WTC11 (cell line): ENCODE data around the gene FBXW9. TPM values are rescaled to one million over a fixed set of nuclear protein-coding genes. Genes with fewer than 3 reads are reported as not detected.

Experiments used
- ATAC-seq: fragments of 200-7000 bp; cut with Tn5 transposase; 2 replicates; pipeline ENCODE4 v1.10.0; 2021; ENCODE audit warnings: mild to moderate bottlenecking, moderate library complexity
- CTCF ChIA-PET: fragments of 300-600 bp; sonication (Branson Sonifier 250); formaldehyde crosslinking; loops from one replicate; lab custom pipeline; 2021; ENCODE audit warnings: antibody characterized with exemption; lab: Charles Lee
- POLR2A ChIA-PET: fragments of 350-600 bp; sonication (Branson Sonifier 250); formaldehyde crosslinking; loops from one replicate; lab custom pipeline; 2021; ENCODE audit warnings: antibody characterized with exemption; lab: Charles Lee
- DNase-seq: peaks from one replicate; pipeline ENCODE4 v3.0.0; 2021; ENCODE audit warnings: low spot score
- H3K27ac Mint-ChIP-seq: 2 replicates; pipeline ENCODE4 v1.8.0; 2021; ENCODE audit warnings: mixed read lengths
- H3K27me3 Mint-ChIP-seq: 2 replicates; pipeline ENCODE4 v1.8.0; 2021; ENCODE audit warnings: low read depth, mild to moderate bottlenecking, moderate library complexity, mixed read lengths
- H3K36me3 Mint-ChIP-seq: 2 replicates; pipeline ENCODE4 v1.8.0; 2021; ENCODE audit warnings: mixed read lengths
- H3K4me1 Mint-ChIP-seq: 2 replicates; pipeline ENCODE4 v1.8.0; 2022; ENCODE audit warnings: mixed read lengths
- H3K4me3 Mint-ChIP-seq: 2 replicates; pipeline ENCODE4 v1.8.0; 2021; ENCODE audit warnings: mild to moderate bottlenecking, moderate library complexity, mixed read lengths
- H3K9me3 Mint-ChIP-seq: 2 replicates; pipeline ENCODE4 v1.8.0; 2021; ENCODE audit warnings: mixed read lengths
- AR ChIP-seq: fragments of 250-450 bp; sonication (Bioruptor Pico); IDR thresholded peaks from 2 replicates; pipeline ENCODE4 v1.9.0; 2021; ENCODE audit warnings: mild to moderate bottlenecking
- ATF1 ChIP-seq: sonication (generic); formaldehyde crosslinking; IDR thresholded peaks from 2 replicates; pipeline ENCODE4 v1.8.1; 2023; ENCODE audit warnings: mild to moderate bottlenecking, moderate library complexity, missing genetic modification reagents
- ATF2 ChIP-seq: sonication (generic); formaldehyde crosslinking; IDR thresholded peaks from 2 replicates; pipeline ENCODE4 v1.8.1; 2022; ENCODE audit warnings: low read depth, missing genetic modification reagents, borderline replicate concordance
- E2F4 ChIP-seq: sonication (generic); formaldehyde crosslinking; IDR thresholded peaks from 2 replicates; pipeline ENCODE4 v1.8.1; 2022; ENCODE audit warnings: low read depth, mild to moderate bottlenecking, moderate library complexity, missing genetic modification reagents, borderline replicate concordance
- ETV6 ChIP-seq: sonication (generic); formaldehyde crosslinking; IDR thresholded peaks from 2 replicates; pipeline ENCODE4 v1.8.1; 2022; ENCODE audit warnings: mild to moderate bottlenecking, missing genetic modification reagents
- FOXP4 ChIP-seq: sonication (generic); formaldehyde crosslinking; IDR thresholded peaks from 2 replicates; pipeline ENCODE4 v1.8.0; 2022; ENCODE audit warnings: mild to moderate bottlenecking, missing genetic modification reagents
- GRHL2 ChIP-seq: fragments of 250-450 bp; sonication (Bioruptor Pico); IDR thresholded peaks from 2 replicates; pipeline ENCODE4 v1.8.0; 2022; ENCODE audit warnings: mild to moderate bottlenecking, moderate library complexity; ENCODE audit not compliant: insufficient replicate concordance, severe bottlenecking
- IRF2 ChIP-seq: sonication (generic); formaldehyde crosslinking; IDR thresholded peaks from 2 replicates; pipeline ENCODE4 v1.8.0; 2022; ENCODE audit warnings: low read depth, missing genetic modification reagents, borderline replicate concordance
- JUN ChIP-seq: sonication (generic); formaldehyde crosslinking; IDR thresholded peaks from 2 replicates; pipeline ENCODE4 v1.8.0; 2023; ENCODE audit warnings: mild to moderate bottlenecking, missing genetic modification reagents
- MAX ChIP-seq: sonication (generic); formaldehyde crosslinking; IDR thresholded peaks from 2 replicates; pipeline ENCODE4 v1.8.0; 2022; ENCODE audit warnings: mild to moderate bottlenecking, missing genetic modification reagents
- NFE2L1 ChIP-seq: sonication (generic); formaldehyde crosslinking; IDR thresholded peaks from 2 replicates; pipeline ENCODE4 v1.8.1; 2023; ENCODE audit warnings: missing genetic modification reagents
- NR1H2 ChIP-seq: sonication (generic); formaldehyde crosslinking; IDR thresholded peaks from 2 replicates; pipeline ENCODE4 v1.9.0; 2021; ENCODE audit warnings: mild to moderate bottlenecking, moderate library complexity, missing genetic modification reagents
- NR2C2 ChIP-seq: sonication (generic); formaldehyde crosslinking; IDR thresholded peaks from 2 replicates; pipeline ENCODE4 v1.8.0; 2022; ENCODE audit warnings: mild to moderate bottlenecking, missing genetic modification reagents
- NR3C1 ChIP-seq: sonication (generic); formaldehyde crosslinking; conservative IDR thresholded peaks from 2 replicates; pipeline ENCODE4 v1.8.1; 2023; ENCODE audit warnings: low read depth, mild to moderate bottlenecking, missing genetic modification reagents
- OVOL2 ChIP-seq: fragments of 250-450 bp; sonication (Bioruptor Pico); IDR thresholded peaks from 2 replicates; pipeline ENCODE4 v1.9.0; 2021; ENCODE audit warnings: mild to moderate bottlenecking, borderline replicate concordance
- PRDM15 ChIP-seq: sonication (generic); formaldehyde crosslinking; IDR thresholded peaks from 2 replicates; pipeline ENCODE4 v1.8.0; 2022; ENCODE audit warnings: missing genetic modification reagents
- SP1 ChIP-seq: sonication (generic); formaldehyde crosslinking; conservative IDR thresholded peaks from 2 replicates; pipeline ENCODE4 v1.8.1; 2022; ENCODE audit warnings: missing genetic modification reagents
- USF1 ChIP-seq: sonication (generic); formaldehyde crosslinking; IDR thresholded peaks from 2 replicates; pipeline ENCODE4 v1.8.0; 2022; ENCODE audit warnings: mild to moderate bottlenecking, missing genetic modification reagents
- ZMAT4 ChIP-seq: fragments of 250-450 bp; sonication (Bioruptor Pico); IDR thresholded peaks from 2 replicates; pipeline ENCODE4 v1.9.0; 2021; ENCODE audit warnings: mild to moderate bottlenecking
- ZNF281 ChIP-seq: sonication (generic); formaldehyde crosslinking; IDR thresholded peaks from 2 replicates; pipeline ENCODE4 v1.8.0; 2023; ENCODE audit warnings: mild to moderate bottlenecking, missing genetic modification reagents
- total RNA-seq: library from RNA; stranded (reverse); gene quantifications from 3 replicates; pipeline ENCODE4 v1.2.3, GENCODE V29; 2021

Gene FBXW9
- total RNA-seq, 1 experiment from 2014 or later, result 15.2 TPM

- ATAC-seq (peak; percentile 98), DNase-seq (peak; percentile 98)
- Mint-ChIP-seq H3K4me1 (peaks cover 6% of the 10 kb centered on the region), H3K36me3 (peaks cover 37% of the 10 kb centered on the region), H3K27ac (peak overlapping the region; percentile 86), H3K27me3 (no peaks in the 10 kb centered on the region), H3K9me3 (no peaks in the 10 kb centered on the region), H3K4me3 (peak overlapping the region; percentile 56)
- ChIA-PET CTCF (interaction anchor here (0.6 to 3.4 kb wide), 25 partner anchors 10 to 292 kb away, joined by 3 to 38 read pairs (median 4); partner anchors contain the start of genes DHPS, MAN2B1, WDR83 and ZNF442), POLR2A (interaction anchor here (0.6 to 1.1 kb wide), 4 partner anchors 14 to 277 kb away, joined by 3 to 4 read pairs (median 3); no protein-coding TSS in a partner anchor)
- TF ChIP-seq SP1 (CRISPR knock-in tag), result peak; percentile 45
- TF ChIP-seq ATF1 (CRISPR knock-in tag), result no peak
- TF ChIP-seq PRDM15, result 0 out of 2 replicates have a peak, but pooled peaks have one; percentile 32
- TF ChIP-seq AR, result no peak
- 0 out of 2 replicates have a peak, but pooled peaks have one; percentile 31 for TF ChIP-seq NR3C1 (CRISPR knock-in tag)
- TF ChIP-seq NFE2L1, result no peak; the same call in 1 of the 2 replicates
- no peak for TF ChIP-seq ZMAT4 (CRISPR knock-in tag)
- no peak for TF ChIP-seq ETV6 (CRISPR knock-in tag)
- TF ChIP-seq E2F4 (CRISPR knock-in tag), result no peak
- no peak for TF ChIP-seq NR1H2
- TF ChIP-seq GRHL2 (CRISPR knock-in tag), result no peak
- TF ChIP-seq MAX (CRISPR knock-in tag), result peak; percentile 98
- TF ChIP-seq IRF2 (CRISPR knock-in tag), result no peak
- TF ChIP-seq JUN (CRISPR knock-in tag), result no peak
- no peak for TF ChIP-seq ZNF281
- no peak for TF ChIP-seq OVOL2
- TF ChIP-seq FOXP4 (CRISPR knock-in tag), result peak; percentile 81; the same call in 1 of the 2 replicates
- TF ChIP-seq ATF2 (CRISPR knock-in tag), result no peak
- TF ChIP-seq USF1 (CRISPR knock-in tag), result no peak
- TF ChIP-seq NR2C2 (CRISPR knock-in tag), result no peak
These were observed 39.4 kb downstream of the FBXW9 start for GRCh38 chr19:12656899-12657571.
